ENCODE results near the gene ACOT7.

DNA sequence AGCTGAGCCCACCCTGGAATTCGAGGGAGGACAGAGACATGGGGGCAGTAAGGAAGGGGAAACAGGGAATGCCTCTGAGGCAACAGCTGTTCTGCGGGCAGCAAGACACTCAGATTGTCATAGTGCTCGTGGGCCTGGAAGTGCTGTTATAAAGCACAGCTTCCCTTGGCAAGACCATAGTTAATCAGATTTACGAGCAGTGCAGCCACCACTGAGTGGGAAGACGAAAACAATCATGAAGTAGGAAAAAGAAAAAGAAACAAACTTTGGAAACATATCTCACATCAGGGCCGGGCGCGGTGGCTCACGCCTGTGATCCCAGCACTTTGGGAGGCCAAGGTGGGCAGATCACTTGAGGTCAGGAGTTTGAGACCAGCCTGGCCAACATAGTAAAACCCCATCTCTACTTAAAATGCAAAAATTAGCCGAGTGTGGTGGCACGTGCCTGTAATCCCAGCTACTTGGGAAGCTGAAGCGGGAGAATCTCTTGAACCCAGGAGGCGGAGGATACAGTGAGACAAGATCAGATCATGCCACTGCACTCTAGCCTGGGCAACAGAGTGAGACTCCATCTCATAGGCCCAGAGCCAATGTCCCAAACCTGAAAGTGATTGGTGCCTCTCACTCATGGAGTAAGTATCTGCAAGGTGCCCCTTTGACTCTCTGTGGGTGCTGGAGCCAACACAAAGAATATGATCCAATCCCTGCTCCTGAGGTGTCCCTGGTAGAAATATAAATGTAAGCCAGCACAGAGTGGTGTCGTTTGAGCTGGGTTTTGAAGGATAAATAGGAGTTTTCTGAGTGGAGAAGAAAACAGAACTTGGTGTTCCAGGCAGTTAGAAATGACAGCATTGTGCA lies 77.1 kb downstream of the ACOT7 start:
- no peak for TF ChIP-seq POLR2A (IDR thresholded peaks at IDR 0.05)
- TF ChIP-seq, protein P1, sequence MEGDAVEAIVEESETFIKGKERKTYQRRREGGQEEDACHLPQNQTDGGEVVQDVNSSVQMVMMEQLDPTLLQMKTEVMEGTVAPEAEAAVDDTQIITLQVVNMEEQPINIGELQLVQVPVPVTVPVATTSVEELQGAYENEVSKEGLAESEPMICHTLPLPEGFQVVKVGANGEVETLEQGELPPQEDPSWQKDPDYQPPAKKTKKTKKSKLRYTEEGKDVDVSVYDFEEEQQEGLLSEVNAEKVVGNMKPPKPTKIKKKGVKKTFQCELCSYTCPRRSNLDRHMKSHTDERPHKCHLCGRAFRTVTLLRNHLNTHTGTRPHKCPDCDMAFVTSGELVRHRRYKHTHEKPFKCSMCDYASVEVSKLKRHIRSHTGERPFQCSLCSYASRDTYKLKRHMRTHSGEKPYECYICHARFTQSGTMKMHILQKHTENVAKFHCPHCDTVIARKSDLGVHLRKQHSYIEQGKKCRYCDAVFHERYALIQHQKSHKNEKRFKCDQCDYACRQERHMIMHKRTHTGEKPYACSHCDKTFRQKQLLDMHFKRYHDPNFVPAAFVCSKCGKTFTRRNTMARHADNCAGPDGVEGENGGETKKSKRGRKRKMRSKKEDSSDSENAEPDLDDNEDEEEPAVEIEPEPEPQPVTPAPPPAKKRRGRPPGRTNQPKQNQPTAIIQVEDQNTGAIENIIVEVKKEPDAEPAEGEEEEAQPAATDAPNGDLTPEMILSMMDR (IDR thresholded peaks at IDR 0.05 in 8 of 11, conservative IDR thresholded peaks at IDR 0.05 in 3 of 11) = no peak
